Bronchial epithelial cell (primary cell): Measurements from ENCODE around the gene PPP1R12C. TPM values are rescaled to one million over a fixed set of nuclear protein-coding genes. Genes with fewer than 3 reads are reported as not detected.

ENCODE experiments used
- DNase-seq: peaks from one replicate; pipeline ENCODE4 v3.0.0-alpha.2; 2010; ENCODE audit warnings: low read depth
- FAIRE-seq: peaks from 2 replicates; lab custom pipeline; 2011; peaks lifted over from hg19 to GRCh38; lab: Jason Lieb, UNC
- H3K27me3 ChIP-seq: 2 replicates; pipeline ENCODE4 v1.5.1; 2011; ENCODE audit warnings: low read length; ENCODE audit not compliant: control insufficient read depth, insufficient read depth
- H3K36me3 ChIP-seq: 2 replicates; pipeline ENCODE4 v1.5.1; 2011; ENCODE audit warnings: low read length; ENCODE audit not compliant: control insufficient read depth, insufficient read depth
- H3K4me3 ChIP-seq: 2 replicates; pipeline ENCODE4 v1.5.1; 2011; ENCODE audit warnings: mild to moderate bottlenecking, low read depth, low read length, control low read depth
- CTCF ChIP-seq: IDR thresholded peaks from 2 replicates; pipeline ENCODE4 v1.5.1; 2011; ENCODE audit warnings: mild to moderate bottlenecking, moderate library complexity, low read length, control low read depth, inconsistent platforms; ENCODE audit not compliant: insufficient read depth, severe bottlenecking
- total RNA-seq: library from RNA; depleted of rRNA; stranded (reverse); fragments of >200 nt; gene quantifications from 2 replicates; pipeline ENCODE4 v1.2.1, GENCODE V29; 2014

PPP1R12C gene
- total RNA-seq, 1 donor from 2014 or later = 22.9 TPM

GRCh38 chr19:55115446-55116065 lies 1.9 kb downstream of the PPP1R12C start:
- TF ChIP-seq CTCF = no peak
- no peaks in the 10 kb centered on the region for H3K27me3 ChIP-seq
- DNase-seq (no peak), FAIRE-seq (no peak)
- H3K36me3 ChIP-seq = peaks cover 3% of the 10 kb centered on the region
- H3K4me3 ChIP-seq = no peak overlapping the region

GRCh38 chr19:55114566-55115145 lies 2.8 kb downstream of the PPP1R12C start:
- H3K4me3 ChIP-seq = no peak overlapping the region
- DNase-seq (no peak), FAIRE-seq (no peak)
- H3K27me3 ChIP-seq = no peaks in the 10 kb centered on the region
- no peak for TF ChIP-seq CTCF
- H3K36me3 ChIP-seq = peaks cover 5% of the 10 kb centered on the region

GRCh38 chr19:55113570-55114039 lies 3.8 kb downstream of the PPP1R12C start:
- no peak for TF ChIP-seq CTCF
- FAIRE-seq (no peak), DNase-seq (no peak)
- Histone ChIP-seq H3K4me3 (no peak overlapping the region), H3K36me3 (peaks cover 7% of the 10 kb centered on the region), H3K27me3 (no peaks in the 10 kb centered on the region)

GRCh38 chr19:55112777-55113569 lies 4.5 kb downstream of the PPP1R12C start:
- DNase-seq (no peak), FAIRE-seq (no peak)
- Histone ChIP-seq H3K27me3 (no peaks in the 10 kb centered on the region), H3K4me3 (no peak overlapping the region), H3K36me3 (peaks cover 7% of the 10 kb centered on the region)
- peak; percentile 13 for TF ChIP-seq CTCF

GRCh38 chr19:55112246-55112776 lies 5.1 kb downstream of the PPP1R12C start:
- Histone ChIP-seq H3K36me3 (peaks cover 7% of the 10 kb centered on the region), H3K27me3 (no peaks in the 10 kb centered on the region), H3K4me3 (no peak overlapping the region)
- DNase-seq = no peak
- FAIRE-seq = no peak
- TF ChIP-seq CTCF = no peak
